Measurements from ENCODE around the gene MTCH1. TPM values are rescaled to one million over a fixed set of nuclear protein-coding genes. Genes with fewer than 3 reads are reported as not detected.

The MTCH1 gene
- total and polyA plus RNA-seq, 9 of the 15 experiments (the other 6 are each of a cell fraction or from before 2014, with no cell fraction given) = 7.9 to 161 (median 118) TPM

- Histone ChIP-seq H3K9ac (ENCODE audit: insufficient read depth in 1 of 2, low read depth in 2 of 2, low read length in 2 of 2) (no peak overlapping the region), H2AFZ (ENCODE audit: low read depth, low read length) (no peak overlapping the region), H3K9me3 (replicated peaks; ENCODE audit: control insufficient read depth, insufficient read depth, low read depth, low read length) (no peaks in the 10 kb centered on the region), H3K4me1 (replicated peaks in 1 of 2; ENCODE audit: control insufficient read depth in 2 of 2, insufficient read depth in 2 of 2, low read length in 2 of 2) (peaks cover 2 to 3% of the 10 kb centered on the region in 2 experiments; a peak in 4 of 5 replicates), H3K4me2 (ENCODE audit: insufficient read depth, low read length) (no peak overlapping the region), H3K9me1 (ENCODE audit: control insufficient read depth, insufficient read depth, low read length) (no peaks in the 10 kb centered on the region), H3K79me2 (ENCODE audit: control insufficient read depth, insufficient read depth, low read length) (no peaks in the 10 kb centered on the region), H4K20me1 (replicated peaks; ENCODE audit: control insufficient read depth, insufficient read depth, low read length) (peaks cover 3% of the 10 kb centered on the region; the same call in 1 of the 2 replicates), H3K27me3 (ENCODE audit: control insufficient read depth in 2 of 2, insufficient read depth in 2 of 2, low read length in 2 of 2) (no peaks in the 10 kb centered on the region), H3K27ac (ENCODE audit: extremely low read depth, low read depth, low read length) (no peak overlapping the region), H3K36me3 (ENCODE audit: control insufficient read depth, insufficient read depth, low read length) (peaks cover 100% of the 10 kb centered on the region), H3K4me3 (no peak overlapping the region)
- ATAC-seq (no peak), FAIRE-seq (no peak), DNase-seq (ENCODE audit: extremely low read depth in 1 of 4, low spot score in 3 of 4) (no peak)
- POLR2A ChIA-PET = interaction anchor here (0.7 kb wide), 1 partner anchor 9 kb away, joined by 3 read pairs; no protein-coding TSS in a partner anchor
- intact Hi-C loops (cut with micrococcal nuclease) (no loop called here), in situ Hi-C loops (cut with MboI) (no loop called here)
- CTCF ChIA-PET (ENCODE audit: low intra/inter-chr PET ratio) = no interaction called here
- 78% methylated on average over 14 of the region's 14 CpGs for WGBS (ENCODE audit: insufficient coverage, low coverage, missing lambda C conversion rate)
- no TSS peak for BruUV-seq (replicated peaks)
- TF ChIP-seq DDX20 (tag; IDR thresholded peaks at IDR 0.05; ENCODE audit: low read depth) (no peak), FOSL1 (tag; conservative IDR thresholded peaks at IDR 0.05) (no peak), NBN (IDR thresholded peaks at IDR 0.05; ENCODE audit: low read depth) (no peak), SMC3 (conservative IDR thresholded peaks at IDR 0.05; ENCODE audit: insufficient read depth, low read depth, low read length) (no peak), ZNF384 (IDR thresholded peaks at IDR 0.05; ENCODE audit: low read depth, low read length) (no peak), WHSC1 (IDR thresholded peaks at IDR 0.05; ENCODE audit: low read length) (no peak), HNRNPK (IDR thresholded peaks at IDR 0.05; ENCODE audit: low read depth, low read length, poor library complexity, severe bottlenecking) (no peak), SRSF3 (IDR thresholded peaks at IDR 0.05; ENCODE audit: insufficient read depth, low read length) (no peak), ZNF12 (CRISPR knock-in tag; IDR thresholded peaks at IDR 0.05) (no peak), TFAM (CRISPR knock-in tag; conservative IDR thresholded peaks at IDR 0.05) (no peak), ZNF778 (CRISPR knock-in tag; IDR thresholded peaks at IDR 0.05) (no peak), ZNF24 (IDR thresholded peaks at IDR 0.05) (no peak), GABPA (tag; conservative IDR thresholded peaks at IDR 0.05; ENCODE audit: low read depth) (no peak)
- TF ChIP-seq, protein P1, sequence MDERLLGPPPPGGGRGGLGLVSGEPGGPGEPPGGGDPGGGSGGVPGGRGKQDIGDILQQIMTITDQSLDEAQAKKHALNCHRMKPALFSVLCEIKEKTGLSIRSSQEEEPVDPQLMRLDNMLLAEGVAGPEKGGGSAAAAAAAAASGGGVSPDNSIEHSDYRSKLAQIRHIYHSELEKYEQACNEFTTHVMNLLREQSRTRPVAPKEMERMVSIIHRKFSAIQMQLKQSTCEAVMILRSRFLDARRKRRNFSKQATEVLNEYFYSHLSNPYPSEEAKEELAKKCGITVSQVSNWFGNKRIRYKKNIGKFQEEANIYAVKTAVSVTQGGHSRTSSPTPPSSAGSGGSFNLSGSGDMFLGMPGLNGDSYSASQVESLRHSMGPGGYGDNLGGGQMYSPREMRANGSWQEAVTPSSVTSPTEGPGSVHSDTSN (CRISPR knock-in tag; IDR thresholded peaks at IDR 0.05; ENCODE audit: low read depth) = no peak
- TF ChIP-seq, protein P1 (tag; conservative IDR thresholded peaks at IDR 0.05; ENCODE audit: low read depth) = no peak
- TF ChIP-seq, protein P2, sequence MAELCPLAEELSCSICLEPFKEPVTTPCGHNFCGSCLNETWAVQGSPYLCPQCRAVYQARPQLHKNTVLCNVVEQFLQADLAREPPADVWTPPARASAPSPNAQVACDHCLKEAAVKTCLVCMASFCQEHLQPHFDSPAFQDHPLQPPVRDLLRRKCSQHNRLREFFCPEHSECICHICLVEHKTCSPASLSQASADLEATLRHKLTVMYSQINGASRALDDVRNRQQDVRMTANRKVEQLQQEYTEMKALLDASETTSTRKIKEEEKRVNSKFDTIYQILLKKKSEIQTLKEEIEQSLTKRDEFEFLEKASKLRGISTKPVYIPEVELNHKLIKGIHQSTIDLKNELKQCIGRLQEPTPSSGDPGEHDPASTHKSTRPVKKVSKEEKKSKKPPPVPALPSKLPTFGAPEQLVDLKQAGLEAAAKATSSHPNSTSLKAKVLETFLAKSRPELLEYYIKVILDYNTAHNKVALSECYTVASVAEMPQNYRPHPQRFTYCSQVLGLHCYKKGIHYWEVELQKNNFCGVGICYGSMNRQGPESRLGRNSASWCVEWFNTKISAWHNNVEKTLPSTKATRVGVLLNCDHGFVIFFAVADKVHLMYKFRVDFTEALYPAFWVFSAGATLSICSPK (IDR thresholded peaks at IDR 0.05; ENCODE audit: borderline replicate concordance) = no peak
Observed at GRCh38 chr6:36971921-36972673, 13.9 kb downstream of the MTCH1 start.
